A549 (cell line): ENCODE data around the gene CHRNA4. TPM values are rescaled to one million over a fixed set of nuclear protein-coding genes. Genes with fewer than 3 reads are reported as not detected.

Experiments used
- ATAC-seq, 2 experiments: fragments of 200-7000 bp in 1 of 2; fragments of >200 bp in 1 of 2; cut with Nextera tagmentation in 1 of 2; cut with Tn5 transposase in 1 of 2; 3 replicates each; pipeline versions ENCODE4 v1.8.0 to v1.9.1; 2018 to 2020; ENCODE audit warnings: mild to moderate bottlenecking in 1 of 2, moderate library complexity in 1 of 2
- CTCF ChIA-PET: fragments of 300-600 bp; sonication (Branson Sonifier 250); formaldehyde crosslinking; extraction: SDS; loops from one replicate; lab custom pipeline; 2021; ENCODE audit warnings: antibody characterized with exemption, inconsistent platforms; lab: Yijun Ruan, JAX
- POLR2A ChIA-PET: fragments of 350-600 bp; formaldehyde crosslinking; extraction: SDS; loops from one replicate; lab custom pipeline; 2021; ENCODE audit warnings: antibody characterized with exemption, inconsistent platforms; lab: Yijun Ruan, JAX
- DNase-seq, 2 experiments: peaks; one replicate each; pipeline versions ENCODE4 v3.0.0 to v3.0.0-alpha.2; 2011 to 2016; ENCODE audit warnings: low read depth in 1 of 2, low spot score in 1 of 2
- FAIRE-seq: peaks from 2 replicates; lab custom pipeline; 2011; peaks lifted over from hg19 to GRCh38; lab: Jason Lieb, UNC
- H3K27ac ChIP-seq, 2 experiments: fragments of >200 bp; sonication (Bioruptor Twin); formaldehyde crosslinking; 3 replicates each; pipeline ENCODE4 v1.5.1; 2016 to 2017
- H3K4me1 ChIP-seq: fragments of >200 bp; sonication (Bioruptor Twin); formaldehyde crosslinking; 3 replicates; pipeline ENCODE4 v1.6.1; 2016
- H3K4me2 ChIP-seq: fragments of >200 bp; sonication (Bioruptor Twin); formaldehyde crosslinking; 3 replicates; pipeline ENCODE4 v1.6.1; 2016
- H3K4me3 ChIP-seq: fragments of >200 bp; sonication (Bioruptor Twin); formaldehyde crosslinking; 3 replicates; pipeline ENCODE4 v1.5.1; 2016
- H3K9me3 ChIP-seq: fragments of >200 bp; sonication (Bioruptor Twin); formaldehyde crosslinking; 3 replicates; pipeline ENCODE4 v1.6.1; 2016
- BHLHE40 ChIP-seq: IDR thresholded peaks from 2 replicates; pipeline ENCODE4 v1.6.1; 2012; ENCODE audit warnings: low read depth, low read length, inconsistent platforms
- CBX2 ChIP-seq: fragments of 200-600 bp; sonication (generic); IDR thresholded peaks from 2 replicates; pipeline ENCODE4 v1.6.1; 2016; ENCODE audit warnings: low read depth, mild to moderate bottlenecking, borderline replicate concordance
- CBX8 ChIP-seq: fragments of 200-600 bp; sonication (generic); IDR thresholded peaks from 2 replicates; pipeline ENCODE4 v1.6.1; 2016
- CEBPB ChIP-seq, 2 experiments: fragments of >200 bp in 1 of 2; sonication (Bioruptor Twin) in 1 of 2; formaldehyde crosslinking in 1 of 2; IDR thresholded peaks; 2 replicates each; pipeline ENCODE4 v1.6.1; 2012 to 2016
- CHD2 ChIP-seq: fragments of 150-350 bp; IDR thresholded peaks from 2 replicates; pipeline ENCODE4 v1.6.1; 2014; ENCODE audit warnings: low read length; ENCODE audit not compliant: partially characterized antibody
- EHF ChIP-seq: fragments of 250-450 bp; sonication (Bioruptor Pico); IDR thresholded peaks from 2 replicates; pipeline ENCODE4 v1.5.0; 2020; ENCODE audit warnings: mild to moderate bottlenecking
- EHMT2 ChIP-seq: fragments of 200-600 bp; sonication (generic); IDR thresholded peaks from 2 replicates; pipeline ENCODE4 v1.6.1; 2016; ENCODE audit warnings: antibody characterized with exemption, low read depth, mild to moderate bottlenecking, moderate library complexity
- EP300 ChIP-seq, 2 experiments: fragments of >200 bp; sonication (Bioruptor Twin); formaldehyde crosslinking; IDR thresholded peaks; 2 replicates in 1 of 2; 3 replicates in 1 of 2; pipeline ENCODE4 v1.6.1; 2016 to 2017
- FOSB ChIP-seq: fragments of 250-450 bp; sonication (Bioruptor Pico); IDR thresholded peaks from 2 replicates; pipeline ENCODE4 v1.5.0; 2020; ENCODE audit warnings: mild to moderate bottlenecking, moderate library complexity
- FOSL2 ChIP-seq, 2 experiments: fragments of 450-650 bp in 1 of 2; fragments of >200 bp in 1 of 2; sonication (Bioruptor Twin) in 1 of 2; formaldehyde crosslinking; IDR thresholded peaks; 2 replicates each; pipeline versions ENCODE4 v1.5.0 to v1.6.1; 2016 to 2020; ENCODE audit warnings: mild to moderate bottlenecking in 1 of 2, moderate library complexity in 1 of 2
- GATA3 ChIP-seq: IDR thresholded peaks from 2 replicates; pipeline ENCODE4 v1.6.1; 2012; ENCODE audit warnings: borderline replicate concordance
- HDAC2 ChIP-seq: fragments of 200-600 bp; sonication (generic); IDR thresholded peaks from 2 replicates; pipeline ENCODE4 v1.6.1; 2016
- HOXB13 ChIP-seq: fragments of 250-450 bp; sonication (Bioruptor Pico); IDR thresholded peaks from 2 replicates; pipeline ENCODE4 v1.5.0; 2020; ENCODE audit warnings: low read depth, mild to moderate bottlenecking, moderate library complexity
- JUN ChIP-seq, 2 experiments: fragments of >200 bp; sonication (Bioruptor Twin); formaldehyde crosslinking; IDR thresholded peaks; 2 replicates in 1 of 2; 3 replicates in 1 of 2; pipeline ENCODE4 v1.6.1; 2016 to 2017
- MAZ ChIP-seq: fragments of 150-350 bp; IDR thresholded peaks from 2 replicates; pipeline ENCODE4 v1.6.1; 2014; ENCODE audit warnings: antibody characterized with exemption, low read depth, low read length, borderline replicate concordance
- NFE2L2 ChIP-seq: fragments of 150-350 bp; conservative IDR thresholded peaks from 2 replicates; pipeline ENCODE4 v1.6.1; 2014; ENCODE audit warnings: low read length
- NR3C1 ChIP-seq: fragments of >200 bp; sonication (Bioruptor Twin); formaldehyde crosslinking; IDR thresholded peaks from 3 replicates; pipeline ENCODE4 v1.6.1; 2017
- RAD21 ChIP-seq, 2 experiments: fragments of >200 bp in 1 of 2; sonication (Bioruptor Twin) in 1 of 2; formaldehyde crosslinking in 1 of 2; IDR thresholded peaks in 1 of 2; conservative IDR thresholded peaks in 1 of 2; 2 replicates in 1 of 2; 3 replicates in 1 of 2; pipeline ENCODE4 v1.6.1; 2012 to 2018; ENCODE audit warnings: inconsistent platforms in 1 of 2
- RCOR1 ChIP-seq: fragments of 150-350 bp; IDR thresholded peaks from 2 replicates; pipeline ENCODE4 v1.6.1; 2014; ENCODE audit warnings: antibody characterized with exemption, low read length, low read depth
- RFX5 ChIP-seq: fragments of 450-650 bp; IDR thresholded peaks from 2 replicates; pipeline ENCODE4 v1.7.1; 2014; ENCODE audit warnings: antibody characterized with exemption, mild to moderate bottlenecking, moderate library complexity
- RNF2 ChIP-seq: fragments of 200-600 bp; sonication (generic); IDR thresholded peaks from 2 replicates; pipeline ENCODE4 v1.6.1; 2016; ENCODE audit warnings: low read depth, mild to moderate bottlenecking, antibody characterized with exemption, moderate library complexity, borderline replicate concordance
- SREBF2 ChIP-seq: fragments of 450-650 bp; IDR thresholded peaks from 2 replicates; pipeline ENCODE4 v1.6.1; 2014; ENCODE audit warnings: mild to moderate bottlenecking, moderate library complexity
- ZC3H11A ChIP-seq: fragments of 450-650 bp; IDR thresholded peaks from 2 replicates; pipeline ENCODE4 v1.6.1; 2014; ENCODE audit warnings: antibody characterized with exemption, mild to moderate bottlenecking
- ZFP36 ChIP-seq: fragments of 450-650 bp; IDR thresholded peaks from 2 replicates; pipeline ENCODE4 v1.6.1; 2014; ENCODE audit warnings: borderline replicate concordance; ENCODE audit not compliant: partially characterized antibody
- ZNF302 ChIP-seq: fragments of 250-450 bp; sonication (Bioruptor Pico); IDR thresholded peaks from 2 replicates; pipeline ENCODE4 v1.9.0; 2021; ENCODE audit warnings: inconsistent platforms, mild to moderate bottlenecking, moderate library complexity
- WGBS: methylation state at CpG from one replicate; pipeline ENCODE4 v1.1.6; 2017; ENCODE audit errors: missing lambda C conversion rate; 5-methylcytosine and 5-hydroxymethylcytosine counted together
- polyA plus RNA-seq, 4 experiments: library from polyadenylated mRNA; depleted of rRNA in 3 of 4; stranded (reverse); fragments of >200 nt; fragmentation: RNase III in 1 of 4; extraction: RNeasy Plus Mini Kit Qiagen cat#74134 plus additional on column Dnase treatment in 1 of 4; gene quantifications; 2 replicates in 3 of 4; 3 replicates in 1 of 4; pipeline ENCODE4 v1.2.3, GENCODE V29; 2011 to 2017
- TF ChIP-seq, protein P1 (sequence below): fragments of 250-450 bp; sonication (Bioruptor Pico); IDR thresholded peaks from 2 replicates; pipeline ENCODE4 v1.5.0; 2020; ENCODE audit warnings: low read depth, mild to moderate bottlenecking, moderate library complexity
- TF ChIP-seq, protein P2 (sequence below): IDR thresholded peaks from 2 replicates; pipeline ENCODE4 v1.6.1; 2012
- TF ChIP-seq, protein P3 (sequence below): fragments of >200 bp; sonication (Bioruptor Twin); formaldehyde crosslinking; IDR thresholded peaks from 3 replicates; pipeline ENCODE4 v1.5.1; 2016

Gene CHRNA4
- polyA plus RNA-seq, 2 of the 4 experiments (the other 2 are of a cell fraction) = 0.03 to 0.23 TPM

DNA sequence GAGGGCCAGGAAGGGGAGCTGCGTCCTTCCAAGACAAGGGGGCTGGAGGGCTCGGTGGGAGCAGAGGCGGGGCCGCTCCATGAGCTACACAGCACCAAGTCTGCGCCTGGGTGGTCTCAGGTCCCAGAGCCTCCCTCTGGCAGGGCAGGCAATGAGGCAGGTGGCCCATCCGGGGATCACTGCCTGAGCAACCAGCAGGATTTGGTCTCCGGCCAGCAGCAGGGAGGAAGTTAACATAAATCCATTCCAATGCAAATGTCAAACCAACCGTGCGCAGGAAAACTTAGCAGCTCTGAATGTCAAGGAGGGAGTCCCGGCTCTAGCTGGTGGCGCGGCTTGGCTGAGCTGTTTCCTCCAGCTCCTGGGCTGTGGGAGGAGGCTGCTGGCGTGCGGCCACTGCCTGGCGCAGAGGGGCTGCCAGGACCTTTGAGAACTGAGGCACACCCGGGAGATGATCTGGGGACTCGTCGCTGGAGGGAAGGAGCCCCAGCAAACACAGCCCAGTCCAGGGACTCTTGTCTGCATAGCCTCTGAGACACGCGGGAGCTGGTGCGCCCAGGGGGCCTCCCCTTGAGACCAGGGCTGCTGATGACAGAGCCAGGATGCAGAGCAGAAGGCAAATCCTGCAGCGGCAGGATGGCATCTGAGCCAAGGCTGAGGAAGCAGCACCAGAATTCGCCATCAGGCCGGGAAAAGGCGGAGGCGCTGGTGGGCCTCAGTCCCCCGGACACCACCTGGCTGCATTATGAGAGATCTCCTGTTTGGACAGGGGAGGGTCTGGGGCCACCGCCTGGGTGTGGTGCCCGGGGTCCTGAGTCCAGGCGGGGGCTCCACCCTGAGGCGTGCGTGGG lies 33.1 kb upstream of the CHRNA4 start:
- peaks cover 19% of the 10 kb centered on the region; the same call in 2 of the 3 replicates for H3K9me3 ChIP-seq
- FAIRE-seq = no peak
- WGBS = 42% methylated on average over 20 of the region's 32 CpGs
- no peak for DNase-seq
- TF ChIP-seq CEBPB (IDR thresholded peaks at IDR 0.05) (no peak), SREBF2 (no peak), RFX5 (no peak), GATA3 (no peak), MAZ (no peak), RAD21 (conservative IDR thresholded peaks at IDR 0.05 in 1 of 2, IDR thresholded peaks at IDR 0.05 in 1 of 2) (no peak), ZFP36 (no peak)
- TF ChIP-seq, protein P1, sequence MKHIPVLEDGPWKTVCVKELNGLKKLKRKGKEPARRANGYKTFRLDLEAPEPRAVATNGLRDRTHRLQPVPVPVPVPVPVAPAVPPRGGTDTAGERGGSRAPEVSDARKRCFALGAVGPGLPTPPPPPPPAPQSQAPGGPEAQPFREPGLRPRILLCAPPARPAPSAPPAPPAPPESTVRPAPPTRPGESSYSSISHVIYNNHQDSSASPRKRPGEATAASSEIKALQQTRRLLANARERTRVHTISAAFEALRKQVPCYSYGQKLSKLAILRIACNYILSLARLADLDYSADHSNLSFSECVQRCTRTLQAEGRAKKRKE (CRISPR knock-in tag) = no peak
- TF ChIP-seq, protein P2, sequence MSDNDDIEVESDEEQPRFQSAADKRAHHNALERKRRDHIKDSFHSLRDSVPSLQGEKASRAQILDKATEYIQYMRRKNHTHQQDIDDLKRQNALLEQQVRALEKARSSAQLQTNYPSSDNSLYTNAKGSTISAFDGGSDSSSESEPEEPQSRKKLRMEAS = no peak
- H3K4me1 ChIP-seq = no peaks in the 10 kb centered on the region
- no peak overlapping the region for H3K27ac ChIP-seq
- ChIA-PET POLR2A (no interaction called here), CTCF (interaction anchor here (1.0 to 1.3 kb wide), 3 partner anchors 12 to 171 kb away, joined by 3 to 8 read pairs (median 4); no protein-coding TSS in a partner anchor)
- H3K4me2 ChIP-seq = no peak overlapping the region
- no peak for ATAC-seq
- H3K4me3 ChIP-seq = no peak overlapping the region

DNA sequence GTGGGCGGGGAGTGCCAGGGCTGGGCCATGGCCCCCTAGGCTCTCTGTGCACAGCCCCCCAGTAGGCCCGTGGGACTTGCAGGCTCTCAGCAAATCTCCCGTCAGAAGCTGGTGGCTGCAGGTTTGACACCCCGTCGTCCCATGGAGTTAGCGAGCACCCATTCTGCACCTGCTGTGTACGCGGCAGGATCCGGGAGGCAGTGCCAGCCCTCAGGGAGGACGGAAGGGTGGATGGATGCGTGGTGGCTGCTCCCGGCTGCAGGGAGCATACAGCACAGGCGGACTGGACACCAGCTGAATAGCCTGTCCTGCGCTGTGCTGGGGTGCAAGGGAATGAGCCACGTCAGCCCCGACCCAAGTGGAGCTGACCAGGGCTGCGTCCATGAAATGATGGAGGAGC lies 32.4 kb upstream of the CHRNA4 start:
- DNase-seq (no peak), FAIRE-seq (no peak), ATAC-seq (no peak)
- POLR2A ChIA-PET = no interaction called here
- Histone ChIP-seq H3K4me3 (no peak overlapping the region), H3K9me3 (peaks cover 21% of the 10 kb centered on the region; the same call in 2 of the 3 replicates), H3K27ac (no peak overlapping the region), H3K4me2 (no peak overlapping the region), H3K4me1 (no peaks in the 10 kb centered on the region)
- 68% methylated on average over 3 of the region's 17 CpGs for WGBS
- no peak for TF ChIP-seq ZNF302 (CRISPR knock-in tag)
- TF ChIP-seq JUN (IDR thresholded peaks at IDR 0.05) = no peak
- CTCF ChIA-PET = interaction anchor here (1.0 to 1.5 kb wide), 4 partner anchors 11 to 170 kb away, joined by 3 to 8 read pairs (median 6); no protein-coding TSS in a partner anchor

DNA sequence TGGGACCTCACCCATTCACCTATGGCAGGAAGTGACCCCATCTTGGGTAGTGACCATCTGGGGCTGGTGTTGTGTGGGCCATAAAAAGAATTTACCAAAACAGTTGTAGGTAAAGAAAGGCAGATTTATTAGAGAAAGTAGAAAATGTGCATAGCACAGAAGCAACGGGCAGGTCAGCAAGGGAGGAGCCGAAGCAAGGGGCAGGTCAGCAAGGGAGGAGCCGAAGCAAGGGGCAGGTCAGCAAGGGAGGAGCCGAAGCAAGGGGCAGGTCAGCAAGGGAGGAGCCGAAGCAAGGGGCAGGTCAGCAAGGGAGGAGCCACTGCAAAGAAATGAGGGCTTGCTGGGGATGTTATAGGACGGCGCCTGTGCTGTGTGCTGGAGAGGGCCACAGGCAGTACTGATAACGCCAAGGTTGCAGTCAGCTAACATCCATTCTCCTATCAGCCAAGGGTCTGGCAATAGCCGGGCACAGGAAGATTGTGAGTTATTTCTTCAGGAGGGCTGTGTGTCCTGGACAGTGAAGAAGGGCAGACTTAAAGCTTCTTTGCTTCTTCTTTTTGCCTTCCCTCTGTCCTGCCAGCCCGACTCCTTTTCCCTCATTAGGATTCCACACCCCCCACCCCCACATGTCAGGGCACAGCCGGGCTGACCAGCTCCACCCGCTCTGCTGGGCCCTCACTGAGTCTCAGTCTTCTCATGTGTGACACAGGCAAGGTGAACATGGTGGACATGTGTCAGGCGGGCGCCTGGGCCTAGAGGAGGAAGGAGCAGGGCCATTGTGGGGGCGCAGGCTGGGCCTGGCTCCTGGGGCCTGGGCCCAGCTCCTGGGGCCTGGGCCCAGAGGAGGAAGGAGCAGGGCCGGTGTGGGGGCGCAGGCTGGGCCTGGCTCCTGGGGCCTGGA lies 31.6 kb upstream of the CHRNA4 start:
- no peak overlapping the region for H3K27ac ChIP-seq
- TF ChIP-seq HDAC2 = no peak
- no peak for TF ChIP-seq FOSL2 (IDR thresholded peaks at IDR 0.05)
- no peak for TF ChIP-seq FOSL2 (CRISPR knock-in tag; IDR thresholded peaks at IDR 0.05)
- TF ChIP-seq, protein P1 (CRISPR knock-in tag) = no peak
- no peak for TF ChIP-seq EHMT2
- TF ChIP-seq BHLHE40 = no peak
- no peak for TF ChIP-seq EHF (CRISPR knock-in tag)
- TF ChIP-seq CBX8 = no peak
- no peak for TF ChIP-seq RCOR1
- no peak for TF ChIP-seq NFE2L2
- TF ChIP-seq, protein P3, sequence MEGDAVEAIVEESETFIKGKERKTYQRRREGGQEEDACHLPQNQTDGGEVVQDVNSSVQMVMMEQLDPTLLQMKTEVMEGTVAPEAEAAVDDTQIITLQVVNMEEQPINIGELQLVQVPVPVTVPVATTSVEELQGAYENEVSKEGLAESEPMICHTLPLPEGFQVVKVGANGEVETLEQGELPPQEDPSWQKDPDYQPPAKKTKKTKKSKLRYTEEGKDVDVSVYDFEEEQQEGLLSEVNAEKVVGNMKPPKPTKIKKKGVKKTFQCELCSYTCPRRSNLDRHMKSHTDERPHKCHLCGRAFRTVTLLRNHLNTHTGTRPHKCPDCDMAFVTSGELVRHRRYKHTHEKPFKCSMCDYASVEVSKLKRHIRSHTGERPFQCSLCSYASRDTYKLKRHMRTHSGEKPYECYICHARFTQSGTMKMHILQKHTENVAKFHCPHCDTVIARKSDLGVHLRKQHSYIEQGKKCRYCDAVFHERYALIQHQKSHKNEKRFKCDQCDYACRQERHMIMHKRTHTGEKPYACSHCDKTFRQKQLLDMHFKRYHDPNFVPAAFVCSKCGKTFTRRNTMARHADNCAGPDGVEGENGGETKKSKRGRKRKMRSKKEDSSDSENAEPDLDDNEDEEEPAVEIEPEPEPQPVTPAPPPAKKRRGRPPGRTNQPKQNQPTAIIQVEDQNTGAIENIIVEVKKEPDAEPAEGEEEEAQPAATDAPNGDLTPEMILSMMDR = no peak
- TF ChIP-seq ZC3H11A = no peak
- TF ChIP-seq NR3C1 = no peak
- TF ChIP-seq EP300 (IDR thresholded peaks at IDR 0.05) = no peak
- no peak for TF ChIP-seq RFX5
- TF ChIP-seq CHD2 = no peak
- TF ChIP-seq RNF2 = no peak
- TF ChIP-seq CBX2 = no peak
- no peak for TF ChIP-seq FOSB (CRISPR knock-in tag)
- no peak for TF ChIP-seq HOXB13
- FAIRE-seq = no peak
- DNase-seq = no peak
- 60% methylated on average over 11 of the region's 17 CpGs for WGBS
- ATAC-seq = peak in 1 of 2 experiments; percentile 19; a peak in 1 of 6 replicates
- CTCF ChIA-PET = interaction anchor here (1.5 kb wide), 1 partner anchor 11 kb away, joined by 8 read pairs; no protein-coding TSS in a partner anchor
- no peak overlapping the region for H3K4me2 ChIP-seq
- no peak overlapping the region for H3K4me3 ChIP-seq
- H3K9me3 ChIP-seq = peaks cover 21% of the 10 kb centered on the region; the same call in 2 of the 3 replicates
- POLR2A ChIA-PET = no interaction called here
- H3K4me1 ChIP-seq = no peaks in the 10 kb centered on the region
